ENCODE measurements around the gene SNX8.
A peak's percentile ranks its signal among the peaks of the same experiment; 100 is the strongest.

Gene SNX8

GRCh38 chr7:2242541-2243429 is 71.5 kb downstream of the SNX8 start:
- DNase-seq = peak in 1 of 5 experiments; percentile 47

GRCh38 chr7:2241580-2242540 is 72.4 kb downstream of the SNX8 start, which contains the start of the genes MRM2 and NUDT1:
MRM2 (minus strand) TSS chr7:2242205; CDS start chr7:2242169, 36 bp downstream.
NUDT1 (plus strand) TSS chr7:2242226; CDS start chr7:2244575, 2,349 bp downstream.
- DNase-seq = peak; percentile 32 to 76 (median 40)

GRCh38 chr7:2239242-2239641 is 75.0 kb downstream of the SNX8 start:
- DNase-seq = no peak

- no peak for DNase-seq
Measured at GRCh38 chr7:2237109-2237602, 77.1 kb downstream of the SNX8 start.

- no peak for DNase-seq
Measured at GRCh38 chr7:2233926-2234325, 80.3 kb downstream of the SNX8 start.

GRCh38 chr7:2232766-2233520 is 81.3 kb downstream of the SNX8 start, which contains the start of gene MAD1L1:
MAD1L1 (minus strand) TSS chr7:2232945; CDS start chr7:2230133, 2,812 bp downstream.
- peak; percentile 74 to 91 (median 84) for DNase-seq

GRCh38 chr7:2231992-2232765 is 82.1 kb downstream of the SNX8 start:
- DNase-seq = peak in 2 of 5 experiments; percentile 14 to 34

- DNase-seq = no peak
Measured at GRCh38 chr7:2230882-2231281, 83.4 kb downstream of the SNX8 start.

GRCh38 chr7:2230226-2230625 is 84.0 kb downstream of the SNX8 start:
- DNase-seq = no peak

GRCh38 chr7:2229467-2229866 is 84.8 kb downstream of the SNX8 start:
- DNase-seq = no peak

GRCh38 chr7:2228921-2229320 is 85.3 kb downstream of the SNX8 start:
- no peak for DNase-seq

GRCh38 chr7:2227699-2228098 is 86.5 kb downstream of the SNX8 start:
- DNase-seq = no peak

GRCh38 chr7:2225830-2226229 is 88.4 kb downstream of the SNX8 start:
- DNase-seq = no peak

GRCh38 chr7:2225336-2225735 is 88.9 kb downstream of the SNX8 start:
- DNase-seq = no peak

- no peak for DNase-seq
Measured at GRCh38 chr7:2224934-2225333, 89.3 kb downstream of the SNX8 start.

- DNase-seq = no peak
Measured at GRCh38 chr7:2224491-2224928, 89.7 kb downstream of the SNX8 start.

GRCh38 chr7:2223321-2223720 is 90.9 kb downstream of the SNX8 start:
- DNase-seq = no peak

- no peak for DNase-seq
Measured at GRCh38 chr7:2222516-2222915, 91.7 kb downstream of the SNX8 start.

GRCh38 chr7:2220954-2221353 is 93.3 kb downstream of the SNX8 start:
- DNase-seq = no peak

GRCh38 chr7:2220506-2220905 is 93.7 kb downstream of the SNX8 start:
- no peak for DNase-seq

GRCh38 chr7:2220030-2220429 is 94.2 kb downstream of the SNX8 start:
- DNase-seq = no peak
